BLaER1 treated with 17β-estradiol and CSF1 and Interleukin-3, amounts not matched to agents 10 nM and 100 nM (cell line): ENCODE data around the gene EXOC3L1.

ENCODE experiments used
- H3K27ac ChIP-seq, 11 experiments: shearing (Covaris generic); formaldehyde crosslinking; 2 replicates each; pipeline ENCODE4 v1.8.1; 2022
- H3K27me3 ChIP-seq, 11 experiments: shearing (Covaris generic); formaldehyde crosslinking; 2 replicates each; pipeline ENCODE4 v1.8.1; 2022
- H3K36me3 ChIP-seq, 11 experiments: shearing (Covaris generic); formaldehyde crosslinking; 2 replicates each; pipeline ENCODE4 v1.8.1; 2022
- H3K4me1 ChIP-seq, 10 experiments: shearing (Covaris generic); formaldehyde crosslinking; 2 replicates each; pipeline ENCODE4 v1.8.1; 2022
- H3K4me2 ChIP-seq, 11 experiments: shearing (Covaris generic); formaldehyde crosslinking; 2 replicates each; pipeline ENCODE4 v1.8.1; 2022
- H3K4me3 ChIP-seq, 10 experiments: shearing (Covaris generic); formaldehyde crosslinking; 2 replicates each; pipeline ENCODE4 v1.8.1; 2022
- H3K9ac ChIP-seq, 11 experiments: shearing (Covaris generic); formaldehyde crosslinking; 2 replicates each; pipeline ENCODE4 v1.8.1; 2022
- H3K9me3 ChIP-seq, 11 experiments: shearing (Covaris generic); formaldehyde crosslinking; replicated peaks in 1 of 11; 2 replicates each; pipeline ENCODE4 v1.8.1; 2022
- H4K20me1 ChIP-seq, 11 experiments: shearing (Covaris generic); formaldehyde crosslinking; 2 replicates each; pipeline ENCODE4 v1.8.1; 2022
- Cebpa-rat ChIP-seq, 11 experiments: shearing (Covaris generic); IDR thresholded peaks; 2 replicates each; pipeline ENCODE4 v1.8.1; 2022

Gene EXOC3L1

DNA sequence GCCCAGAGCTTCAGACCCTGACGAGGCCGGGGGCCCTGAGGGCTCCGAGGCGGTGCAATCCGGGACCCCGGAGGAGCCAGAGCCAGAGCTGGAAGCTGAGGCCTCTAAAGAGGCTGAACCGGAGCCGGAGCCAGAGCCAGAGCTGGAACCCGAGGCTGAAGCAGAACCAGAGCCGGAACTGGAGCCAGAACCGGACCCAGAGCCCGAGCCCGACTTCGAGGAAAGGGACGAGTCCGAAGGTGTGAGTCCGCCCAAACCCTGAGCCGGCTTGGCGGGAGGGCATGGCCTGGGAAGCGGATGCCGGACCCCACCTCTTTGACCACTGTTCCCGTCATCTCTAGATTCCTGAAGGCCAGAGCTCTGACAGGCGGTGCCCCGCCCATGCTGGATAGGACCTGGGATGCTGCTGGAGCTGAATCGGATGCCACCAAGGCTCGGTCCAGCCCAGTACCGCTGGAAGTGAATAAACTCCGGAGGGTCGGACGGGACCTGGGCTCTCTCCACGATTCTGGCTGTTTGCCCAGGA lies 15.2 kb downstream of the EXOC3L1 start:
- TF ChIP-seq Cebpa-rat (IDR thresholded peaks at IDR 0.05) = no peak
- peak overlapping the region; percentile 57 to 79 (median 67) for H3K9ac ChIP-seq
- H3K4me3 ChIP-seq = peak overlapping the region; percentile 44 to 69 (median 58)
- H3K27ac ChIP-seq = peak overlapping the region; percentile 18 to 73 (median 65); a peak in 20 of 22 replicates
- H3K36me3 ChIP-seq = peaks cover 0 to 30% (median 6%) of the 10 kb centered on the region in 11 experiments; a peak in 10 of 22 replicates
- peak overlapping the region; percentile 87 to 100 (median 95) for H3K4me2 ChIP-seq
- peaks cover 62 to 90% (median 77%) of the 10 kb centered on the region in 10 experiments for H3K4me1 ChIP-seq
- H3K9me3 ChIP-seq = no peaks in the 10 kb centered on the region
- H4K20me1 ChIP-seq = peaks cover 11 to 54% (median 51%) of the 10 kb centered on the region in 11 experiments; a peak in 21 of 22 replicates
- peaks cover 14 to 28% (median 21%) of the 10 kb centered on the region in 11 experiments; a peak in 20 of 22 replicates for H3K27me3 ChIP-seq

DNA sequence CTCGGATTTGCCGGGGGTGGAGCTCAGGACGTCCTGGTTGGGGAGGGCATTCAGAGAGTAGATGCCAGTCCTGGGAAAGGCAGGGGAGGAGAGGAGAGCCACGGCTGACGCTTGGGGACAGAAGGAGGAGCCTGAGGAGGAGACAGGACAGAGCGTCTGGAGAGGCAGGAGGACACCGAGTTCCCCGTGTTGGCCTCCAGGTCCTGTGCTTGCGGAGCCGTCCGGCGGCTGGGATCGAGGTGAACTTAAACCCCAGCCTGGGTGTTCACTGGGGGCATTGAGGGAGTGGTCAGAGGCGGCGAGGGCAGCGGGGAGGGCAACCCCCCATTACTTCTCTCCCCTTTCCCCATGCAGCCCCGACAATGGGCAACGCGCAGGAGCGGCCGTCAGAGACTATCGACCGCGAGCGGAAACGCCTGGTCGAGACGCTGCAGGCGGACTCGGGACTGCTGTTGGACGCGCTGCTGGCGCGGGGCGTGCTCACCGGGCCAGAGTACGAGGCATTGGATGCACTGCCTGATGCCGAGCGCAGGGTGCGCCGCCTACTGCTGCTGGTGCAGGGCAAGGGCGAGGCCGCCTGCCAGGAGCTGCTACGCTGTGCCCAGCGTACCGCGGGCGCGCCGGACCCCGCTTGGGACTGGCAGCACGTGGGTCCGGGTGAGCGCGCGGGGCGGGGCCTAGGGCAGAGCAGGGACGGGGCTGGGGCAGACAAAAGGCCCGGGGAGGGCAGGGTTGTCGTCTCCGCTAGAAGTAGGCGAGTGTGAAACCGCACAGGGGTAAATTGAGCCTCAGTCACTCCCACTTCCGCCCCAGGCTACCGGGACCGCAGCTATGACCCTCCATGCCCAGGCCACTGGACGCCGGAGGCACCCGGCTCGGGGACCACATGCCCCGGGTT lies 15.9 kb downstream of the EXOC3L1 start:
- Histone ChIP-seq H3K4me1 (peaks cover 63 to 91% (median 80%) of the 10 kb centered on the region in 10 experiments), H3K27ac (peak overlapping the region; percentile 18 to 73 (median 65); a peak in 21 of 22 replicates), H3K36me3 (peaks cover 0 to 30% (median 6%) of the 10 kb centered on the region in 11 experiments; a peak in 10 of 22 replicates), H3K27me3 (peaks cover 14 to 26% (median 21%) of the 10 kb centered on the region in 11 experiments; a peak in 20 of 22 replicates), H3K9me3 (no peaks in the 10 kb centered on the region), H4K20me1 (peaks cover 4 to 47% (median 45%) of the 10 kb centered on the region in 11 experiments; a peak in 21 of 22 replicates), H3K4me3 (peak overlapping the region; percentile 44 to 69 (median 58)), H3K9ac (peak overlapping the region; percentile 57 to 79 (median 67)), H3K4me2 (peak overlapping the region; percentile 87 to 100 (median 95))
- TF ChIP-seq Cebpa-rat (IDR thresholded peaks at IDR 0.05) = no peak

DNA sequence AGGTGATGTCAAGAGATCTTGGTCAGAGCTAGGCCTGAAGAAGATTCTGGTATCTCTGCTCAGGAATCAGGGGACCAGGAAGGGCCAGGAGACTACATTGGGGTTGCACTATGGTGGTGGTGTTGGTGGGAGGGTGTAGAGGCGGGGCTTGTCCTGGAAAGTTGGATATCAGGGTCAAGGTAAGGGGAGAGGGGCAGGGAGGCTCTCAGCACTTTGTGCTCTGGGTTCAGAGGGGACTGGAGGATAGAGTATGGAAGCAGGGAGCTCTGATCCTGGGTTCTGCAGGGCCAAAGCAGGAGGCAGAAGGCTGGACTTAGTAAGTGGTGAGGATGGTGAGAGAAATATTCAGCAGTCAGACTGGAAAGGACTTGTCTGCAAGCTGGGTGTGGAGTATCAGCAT lies 16.6 kb downstream of the EXOC3L1 start:
- Histone ChIP-seq H3K9me3 (no peaks in the 10 kb centered on the region), H3K27me3 (peaks cover 9 to 26% (median 21%) of the 10 kb centered on the region in 11 experiments; a peak in 21 of 22 replicates), H3K4me2 (peak overlapping the region; percentile 87 to 100 (median 95)), H3K36me3 (peaks cover 0 to 30% (median 6%) of the 10 kb centered on the region in 11 experiments; a peak in 10 of 22 replicates), H3K27ac (peak overlapping the region in 9 of 11 experiments; percentile 45 to 73 (median 67); a peak in 16 of 22 replicates), H4K20me1 (peaks cover 0 to 41% (median 37%) of the 10 kb centered on the region in 11 experiments; a peak in 21 of 22 replicates), H3K9ac (peak overlapping the region; percentile 57 to 79 (median 67); a peak in 20 of 22 replicates), H3K4me3 (peak overlapping the region; percentile 44 to 69 (median 58)), H3K4me1 (peaks cover 66 to 89% (median 80%) of the 10 kb centered on the region in 10 experiments)
- TF ChIP-seq Cebpa-rat (IDR thresholded peaks at IDR 0.05) = no peak

DNA sequence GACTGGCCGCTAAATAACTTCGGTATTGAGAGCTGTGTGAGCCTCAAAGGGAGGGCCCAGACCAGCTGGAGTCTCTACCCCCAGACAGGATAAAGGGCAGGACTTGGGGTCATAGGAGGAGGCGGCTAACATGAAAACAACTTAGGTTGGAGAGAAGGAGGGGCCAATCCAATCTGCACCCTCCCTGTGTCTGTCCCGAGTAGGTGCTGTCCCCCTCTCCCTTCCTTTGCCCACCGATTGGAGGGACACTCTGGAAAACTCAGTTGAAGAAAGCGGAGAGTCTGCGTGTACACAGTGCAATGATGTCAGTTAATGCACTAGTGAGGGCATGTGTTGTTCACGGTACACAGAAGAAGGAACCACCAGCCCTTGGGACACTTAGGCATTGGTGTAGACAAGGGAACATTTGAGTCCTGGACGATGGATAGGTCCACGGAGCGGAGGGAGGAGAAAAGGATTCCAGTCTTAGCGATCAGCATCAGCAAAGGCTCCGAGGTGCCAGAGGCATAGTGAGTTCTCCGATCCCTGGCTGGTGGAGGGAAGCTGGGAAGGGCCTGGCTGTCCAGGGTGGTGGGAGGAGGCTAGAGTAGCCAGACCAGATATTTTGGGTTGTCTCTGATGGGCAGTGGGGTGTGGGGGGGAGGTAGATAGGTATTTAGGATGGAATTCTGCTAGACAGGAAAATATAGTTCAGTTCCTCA lies 18.8 kb downstream of the EXOC3L1 start:
- no peaks in the 10 kb centered on the region for H3K9me3 ChIP-seq
- H3K27ac ChIP-seq = peak overlapping the region; percentile 58 to 88 (median 81)
- TF ChIP-seq Cebpa-rat (IDR thresholded peaks at IDR 0.05) = no peak
- peaks cover 5 to 35% (median 30%) of the 10 kb centered on the region in 11 experiments for H3K27me3 ChIP-seq
- peaks cover 0 to 13% (median 0%) of the 10 kb centered on the region in 11 experiments; a peak in 4 of 22 replicates for H3K36me3 ChIP-seq
- peak overlapping the region; percentile 64 to 84 (median 78) for H3K9ac ChIP-seq
- peaks cover 0 to 26% (median 16%) of the 10 kb centered on the region in 11 experiments; a peak in 15 of 22 replicates for H4K20me1 ChIP-seq
- peak overlapping the region; percentile 45 to 69 (median 57) for H3K4me3 ChIP-seq
- peaks cover 63 to 96% (median 72%) of the 10 kb centered on the region in 10 experiments for H3K4me1 ChIP-seq
- peak overlapping the region; percentile 75 to 99 (median 93) for H3K4me2 ChIP-seq

DNA sequence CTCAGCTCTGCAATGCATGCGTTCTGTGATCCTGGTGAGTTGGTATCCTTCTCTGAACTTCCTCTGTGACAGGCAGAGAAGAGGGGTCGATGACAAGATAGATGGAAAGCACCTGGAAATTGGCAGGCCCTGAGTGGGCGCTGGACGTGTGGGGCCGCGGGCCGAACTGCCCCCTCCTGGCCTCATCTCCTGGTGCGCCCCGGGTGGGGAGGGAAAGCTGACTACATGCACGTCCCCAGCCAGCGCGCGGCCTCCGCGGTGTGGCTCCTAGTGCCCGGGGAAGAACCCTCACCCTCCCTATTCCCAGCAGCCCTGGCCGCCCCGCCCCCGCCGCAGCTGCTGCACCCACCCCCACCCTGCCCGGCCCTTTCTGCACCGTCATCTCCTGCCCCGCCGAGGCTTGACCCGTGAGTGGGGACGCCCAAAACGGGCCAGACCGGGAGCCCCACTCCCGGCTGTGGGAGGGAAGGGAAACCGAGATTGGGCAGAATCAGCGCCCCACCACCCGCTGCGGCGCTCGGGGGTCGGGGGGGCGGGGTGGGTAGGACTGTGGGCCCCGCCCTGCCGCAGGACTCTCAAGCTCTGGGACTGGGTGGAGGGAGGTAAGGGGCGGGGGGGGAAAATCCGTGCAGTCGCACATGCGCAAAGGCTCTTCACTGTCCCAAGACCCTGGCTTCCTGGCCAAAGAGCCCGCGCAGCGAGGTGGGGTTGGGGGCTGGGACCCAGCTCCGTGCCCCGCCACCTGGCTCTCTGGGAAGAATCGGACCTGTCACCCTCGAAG lies 19.6 kb downstream of the EXOC3L1 start, which contains the start of gene NOL3:
Gene NOL3, plus strand, starts transcription at position 371 of the 781 bp plus-strand sequence.
- H3K4me3 ChIP-seq = peak within 1 kb of the TSS; percentile 45 to 69 (median 57)

DNA sequence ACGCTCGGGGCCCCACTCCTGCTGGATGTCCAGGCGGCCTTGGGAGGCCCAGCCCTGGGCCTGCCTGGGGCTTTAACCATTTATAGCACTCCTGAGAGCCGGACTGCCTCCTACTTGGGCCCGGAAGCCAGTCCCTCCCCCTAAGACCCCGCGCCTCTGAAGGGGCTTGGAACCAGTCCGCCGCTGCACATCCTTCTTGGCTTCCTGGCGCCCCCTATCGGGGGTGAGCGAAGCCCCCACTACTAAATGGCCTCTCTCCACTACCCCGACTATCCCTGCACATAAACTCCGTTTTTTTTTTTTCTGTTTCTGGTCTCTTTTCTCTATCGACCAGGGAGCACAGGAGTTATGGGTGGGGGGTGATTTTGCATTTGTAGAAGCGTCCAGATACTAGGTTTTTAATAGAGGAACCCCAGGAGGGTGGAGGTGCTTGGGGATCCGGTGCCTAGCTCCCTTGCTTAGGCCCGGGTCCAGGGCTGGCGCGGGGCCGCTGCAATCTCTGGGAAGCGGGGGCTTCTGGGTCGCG lies 20.2 kb downstream of the EXOC3L1 start:
- H3K4me3 ChIP-seq = peak overlapping the region; percentile 45 to 69 (median 57)
- no peaks in the 10 kb centered on the region for H3K9me3 ChIP-seq
- H3K4me2 ChIP-seq = peak overlapping the region; percentile 87 to 99 (median 96)
- H4K20me1 ChIP-seq = peaks cover 0 to 23% (median 13%) of the 10 kb centered on the region in 11 experiments; a peak in 16 of 22 replicates
- H3K9ac ChIP-seq = peak overlapping the region; percentile 61 to 84 (median 78); a peak in 21 of 22 replicates
- H3K36me3 ChIP-seq = no peaks in the 10 kb centered on the region
- peaks cover 19 to 49% (median 44%) of the 10 kb centered on the region in 11 experiments for H3K27me3 ChIP-seq
- peak overlapping the region; percentile 28 to 88 (median 81); a peak in 20 of 22 replicates for H3K27ac ChIP-seq
- no peak for TF ChIP-seq Cebpa-rat (IDR thresholded peaks at IDR 0.05)
- peaks cover 56 to 92% (median 66%) of the 10 kb centered on the region in 10 experiments for H3K4me1 ChIP-seq

More for the DNA sequence above, 19.6 kb downstream of the EXOC3L1 start, which contains the start of gene NOL3:
- Histone ChIP-seq H3K27me3 (peaks cover 12 to 43% (median 38%) of the 10 kb centered on the region in 11 experiments), H3K4me1 (peaks cover 59 to 92% (median 66%) of the 10 kb centered on the region in 10 experiments), H3K27ac (peak within 1 kb of the TSS; percentile 58 to 88 (median 81)), H4K20me1 (peaks cover 0 to 23% (median 13%) of the 10 kb centered on the region in 11 experiments; a peak in 16 of 22 replicates), H3K9ac (peak within 1 kb of the TSS; percentile 64 to 84 (median 78)), H3K9me3 (no peaks in the 10 kb centered on the region), H3K36me3 (peaks cover 0 to 6% (median 0%) of the 10 kb centered on the region in 11 experiments; a peak in 2 of 22 replicates), H3K4me2 (peak within 1 kb of the TSS; percentile 87 to 99 (median 96))
- no peak for TF ChIP-seq Cebpa-rat (IDR thresholded peaks at IDR 0.05)

DNA sequence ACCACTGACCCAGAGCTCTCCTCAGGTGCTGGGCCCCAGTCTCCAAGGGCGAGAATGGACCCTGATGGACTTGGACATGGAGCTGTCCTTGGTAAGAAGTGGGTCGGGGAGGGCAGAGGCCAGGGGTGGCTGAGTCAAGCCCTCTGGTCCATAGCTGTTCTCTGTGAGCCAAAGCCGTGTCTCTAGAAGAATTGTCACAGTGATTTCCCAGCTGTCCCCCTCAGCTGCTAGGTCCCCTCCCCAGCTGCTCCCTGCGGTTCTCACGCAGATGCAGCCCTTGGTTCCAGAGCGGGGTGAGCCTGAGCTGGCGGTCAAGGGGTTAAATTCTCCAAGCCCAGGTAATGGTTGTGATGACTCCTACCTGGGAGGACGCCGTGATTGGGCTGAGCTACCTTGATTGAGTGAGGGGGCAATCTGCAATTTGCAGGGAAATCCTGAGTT lies 20.9 kb downstream of the EXOC3L1 start:
- no peak overlapping the region; a peak in 1 of 20 replicates for H3K4me3 ChIP-seq
- H3K4me2 ChIP-seq = peak overlapping the region; percentile 87 to 99 (median 96)
- H3K27me3 ChIP-seq = peaks cover 24 to 56% (median 51%) of the 10 kb centered on the region in 11 experiments

More for the DNA sequence above, 20.9 kb downstream of the EXOC3L1 start:
- Histone ChIP-seq H3K27ac (peak overlapping the region in 1 of 11 experiments; percentile 73; a peak in 2 of 22 replicates), H3K36me3 (no peaks in the 10 kb centered on the region), H3K9me3 (no peaks in the 10 kb centered on the region), H3K4me1 (peaks cover 52 to 91% (median 65%) of the 10 kb centered on the region in 10 experiments), H3K9ac (peak overlapping the region in 1 of 11 experiments; percentile 78; a peak in 1 of 22 replicates), H4K20me1 (peaks cover 0 to 27% (median 16%) of the 10 kb centered on the region in 11 experiments; a peak in 18 of 22 replicates)
- no peak for TF ChIP-seq Cebpa-rat (IDR thresholded peaks at IDR 0.05)
